ENCODE results near the gene ZNF831.

GRCh38 chr20:59299945-59300332 lies 136.3 kb downstream of the ZNF831 start:
- TF ChIP-seq POLR2AphosphoS5 (IDR thresholded peaks at IDR 0.05; ENCODE audit: low read depth, low read length) (no peak), CTCF (IDR thresholded peaks at IDR 0.05) (no peak), NRF1 (IDR thresholded peaks at IDR 0.05; ENCODE audit: low read depth, low read length) (no peak), MAX (IDR thresholded peaks at IDR 0.05; ENCODE audit: low read depth) (no peak), EP300 (IDR thresholded peaks at IDR 0.05; ENCODE audit: borderline replicate concordance in 1 of 2, low read depth in 1 of 2, low read length in 1 of 2) (no peak), RXRA (IDR thresholded peaks at IDR 0.05; ENCODE audit: borderline replicate concordance, low read depth) (no peak), JUND (IDR thresholded peaks at IDR 0.05) (no peak), GABPA (IDR thresholded peaks at IDR 0.05; ENCODE audit: low read depth) (no peak), REST (IDR thresholded peaks at IDR 0.05; ENCODE audit: low read depth, low read length) (no peak), CHD2 (IDR thresholded peaks at IDR 0.05; ENCODE audit: low read length, partially characterized antibody) (no peak)
